Mesothelial cell of epicardium (in vitro differentiated cells): ENCODE results near the gene CDH26. TPM values are rescaled to one million over a fixed set of nuclear protein-coding genes. Genes with fewer than 3 reads are reported as not detected.

Experiments used
- DNase-seq, 2 experiments: peaks; one replicate each; pipeline ENCODE4 v3.0.0; 2021; ENCODE audit warnings: low spot score in 2 of 2; ENCODE audit not compliant: unreplicated experiment in 2 of 2
- H3K27ac Mint-ChIP-seq: 2 replicates; pipeline ENCODE4 v1.8.0; 2021; ENCODE audit warnings: mixed read lengths
- H3K27me3 Mint-ChIP-seq: 2 replicates; pipeline ENCODE4 v1.8.0; 2021; ENCODE audit warnings: low read depth, mixed read lengths
- H3K36me3 Mint-ChIP-seq: 2 replicates; pipeline ENCODE4 v1.8.0; 2021; ENCODE audit warnings: mixed read lengths
- H3K4me1 Mint-ChIP-seq: 2 replicates; pipeline ENCODE4 v1.8.0; 2021; ENCODE audit warnings: mixed read lengths
- H3K4me3 Mint-ChIP-seq: 2 replicates; pipeline ENCODE4 v1.8.0; 2021; ENCODE audit warnings: mild to moderate bottlenecking, moderate library complexity, mixed read lengths
- H3K9me3 Mint-ChIP-seq: 2 replicates; pipeline ENCODE4 v1.8.0; 2021; ENCODE audit warnings: mixed read lengths
- CTCF ChIP-seq: fragments of 200-600 bp; sonication (generic); IDR thresholded peaks from one replicate; pipeline ENCODE4 v1.5.0; 2021; ENCODE audit warnings: antibody characterized with exemption; ENCODE audit not compliant: unreplicated experiment
- total RNA-seq: library from RNA; stranded (reverse); gene quantifications from 3 replicates; pipeline ENCODE4 v1.2.1, GENCODE V29; 2021

The CDH26 gene
- 0.49 to 0.88 TPM (median 0.71 TPM) in 3 replicates for total RNA-seq

GRCh38 chr20:59958123-59958522 is at the start of gene CDH26:
Gene CDH26 (plus strand): TSS chr20:59958423. CDS start chr20:59958727, 304 bp downstream.
- no peaks in the 10 kb centered on the region for H3K9me3 Mint-ChIP-seq
- TF ChIP-seq CTCF = no peak
- no peaks in the 10 kb centered on the region for H3K27me3 Mint-ChIP-seq
- no peaks in the 10 kb centered on the region for H3K36me3 Mint-ChIP-seq
- no peak within 1 kb of the TSS for H3K4me3 Mint-ChIP-seq
- H3K27ac Mint-ChIP-seq = no peak within 1 kb of the TSS
- H3K4me1 Mint-ChIP-seq = peaks cover 18% of the 10 kb centered on the region
- DNase-seq = no peak

- Mint-ChIP-seq H3K9me3 (no peaks in the 10 kb centered on the region), H3K4me1 (peaks cover 2% of the 10 kb centered on the region), H3K27ac (no peak overlapping the region), H3K27me3 (peaks cover 14% of the 10 kb centered on the region), H3K36me3 (no peaks in the 10 kb centered on the region), H3K4me3 (no peak overlapping the region)
- DNase-seq = no peak
- no peak for TF ChIP-seq CTCF
These were observed 49.4 kb upstream of the CDH26 start for GRCh38 chr20:59908855-59909254.

- no peak for TF ChIP-seq CTCF
- H3K27ac Mint-ChIP-seq = no peak overlapping the region
- no peak for DNase-seq
- H3K4me3 Mint-ChIP-seq = no peak overlapping the region
- H3K36me3 Mint-ChIP-seq = no peaks in the 10 kb centered on the region
- H3K27me3 Mint-ChIP-seq = peaks cover 6% of the 10 kb centered on the region
- H3K9me3 Mint-ChIP-seq = no peaks in the 10 kb centered on the region
- H3K4me1 Mint-ChIP-seq = peaks cover 2% of the 10 kb centered on the region
These were observed 47.2 kb upstream of the CDH26 start for GRCh38 chr20:59911041-59911440.

- Mint-ChIP-seq H3K9me3 (no peaks in the 10 kb centered on the region), H3K4me1 (peaks cover 2% of the 10 kb centered on the region), H3K27me3 (peaks cover under 1% of the 10 kb centered on the region), H3K27ac (no peak overlapping the region), H3K4me3 (no peak overlapping the region), H3K36me3 (no peaks in the 10 kb centered on the region)
- TF ChIP-seq CTCF = no peak
- no peak for DNase-seq
These were observed 45.6 kb upstream of the CDH26 start for GRCh38 chr20:59912609-59913008.

- DNase-seq = no peak
- Mint-ChIP-seq H3K36me3 (no peaks in the 10 kb centered on the region), H3K27me3 (no peaks in the 10 kb centered on the region), H3K4me1 (peaks cover 19% of the 10 kb centered on the region), H3K9me3 (no peaks in the 10 kb centered on the region), H3K4me3 (no peak overlapping the region), H3K27ac (no peak overlapping the region)
- TF ChIP-seq CTCF = peak; percentile 19
These were observed 37.3 kb upstream of the CDH26 start for GRCh38 chr20:59920944-59921343.

- Mint-ChIP-seq H3K36me3 (no peaks in the 10 kb centered on the region), H3K9me3 (no peaks in the 10 kb centered on the region)
- DNase-seq = no peak
These were observed 34.7 kb upstream of the CDH26 start for GRCh38 chr20:59923514-59923913.

More at GRCh38 chr20:59923514-59923913, 34.7 kb upstream of the CDH26 start:
- Mint-ChIP-seq H3K27ac (no peak overlapping the region), H3K4me1 (peaks cover 33% of the 10 kb centered on the region), H3K4me3 (no peak overlapping the region), H3K27me3 (no peaks in the 10 kb centered on the region)
- TF ChIP-seq CTCF = no peak
